Kidney (tissue), 14 donors: ENCODE results near the gene P2RY2. TPM values are rescaled to one million over a fixed set of nuclear protein-coding genes. Genes with fewer than 3 reads are reported as not detected.

Source experiments
- DNase-seq, 5 donors: peaks; one replicate each; pipeline ENCODE4 v3.0.0-alpha.2; 2013 to 2020
- FAIRE-seq: peaks from 2 replicates; lab custom pipeline; 2012; peaks lifted over from hg19 to GRCh38; lab: Jason Lieb, UNC
- H3K27ac ChIP-seq, 2 donors: one replicate each; pipeline ENCODE4 v1.7.0; 2013; ENCODE audit warnings: low read depth in 2 of 2, low read length in 2 of 2, inconsistent platforms in 1 of 2
- H3K27me3 ChIP-seq: one replicate; pipeline ENCODE4 v1.7.1; 2013; ENCODE audit warnings: low read length, inconsistent platforms; ENCODE audit not compliant: control insufficient read depth, insufficient read depth
- H3K36me3 ChIP-seq, 3 donors: one replicate each; pipeline versions ENCODE4 v1.7.0 to v1.7.1; 2013; ENCODE audit warnings: low read length in 3 of 3, control low read depth in 1 of 3, inconsistent platforms in 1 of 3; ENCODE audit not compliant: insufficient read depth in 3 of 3, control insufficient read depth in 2 of 3
- H3K4me1 ChIP-seq, 3 donors: one replicate each; pipeline versions ENCODE4 v1.7.0 to v1.7.1; 2013; ENCODE audit warnings: low read length in 3 of 3, inconsistent platforms in 1 of 3, low read depth in 1 of 3; ENCODE audit not compliant: control insufficient read depth in 2 of 3, insufficient read depth in 2 of 3
- H3K4me3 ChIP-seq, 3 donors: one replicate each; pipeline versions ENCODE4 v1.7.0 to v1.8.1; 2013; ENCODE audit warnings: low read length in 3 of 3, control low read depth in 1 of 3, inconsistent platforms in 1 of 3
- H3K9ac ChIP-seq, 3 donors: one replicate each; pipeline versions ENCODE4 v1.7.0 to v1.7.1; 2013; ENCODE audit warnings: low read length in 3 of 3, control low read depth in 1 of 3, inconsistent platforms in 1 of 3
- H3K9me3 ChIP-seq, 3 donors: one replicate each; pipeline versions ENCODE4 v1.7.0 to v1.7.1; 2013; ENCODE audit warnings: low read length in 3 of 3, control low read depth in 1 of 3, inconsistent platforms in 1 of 3; ENCODE audit not compliant: control insufficient read depth in 2 of 3, insufficient read depth in 1 of 3
- intact Hi-C: fragments of 100-400 bp; cut with DNase I; formaldehyde crosslinking; loops from one replicate; pipeline ENCODE4 v1.11.1; 2022
- polyA plus RNA-seq: library from polyadenylated mRNA; stranded (reverse); fragments of 350-450 nt; fragmentation: Illumina TruSeq; extraction: RNeasy Lipid Tissue Mini Kit (QIAGEN cat#74804); gene quantifications from one replicate; pipeline ENCODE4 v1.2.3, GENCODE V29; 2014; ENCODE audit warnings: low read depth, low replicate concordance; ENCODE audit not compliant: insufficient read depth
- total RNA-seq: library from RNA; stranded (reverse); fragmentation: NEBNext Ultra II Directional; extraction: Animal tissue kit (Norgen Biotek cat#: 25700); gene quantifications from one replicate; pipeline ENCODE4 v1.2.1, GENCODE V29; 2021
- TF ChIP-seq, protein P1 (sequence below): IDR thresholded peaks from 3 replicates; pipeline ENCODE4 v1.5.1; 2012; ENCODE audit warnings: mild to moderate bottlenecking, moderate library complexity, borderline replicate concordance; ENCODE audit not compliant: insufficient read depth; ENCODE audit errors: extremely low read depth
- donor health status: control.
- donor health status: control.
- donor health status: control.
- donor health status: control.
- donor health status: control.
- donor health status: DM: yes; HTN: yes; CAD: no.
- donor health status: Normal renal cell carcinoma (clear cell type).

Gene P2RY2
- total and polyA plus RNA-seq, 2 donors from 2014 or later = 1.3 to 9.7 TPM

GRCh38 chr11:73205661-73206343, 12.3 kb upstream of the P2RY2 start:
- Histone ChIP-seq H3K9me3 (no peaks in the 10 kb centered on the region), H3K9ac (no peak overlapping the region), H3K27ac (no peak overlapping the region), H3K36me3 (no peaks in the 10 kb centered on the region), H3K4me1 (no peaks in the 10 kb centered on the region), H3K27me3 (no peaks in the 10 kb centered on the region), H3K4me3 (no peak overlapping the region)
- TF ChIP-seq, protein P1, sequence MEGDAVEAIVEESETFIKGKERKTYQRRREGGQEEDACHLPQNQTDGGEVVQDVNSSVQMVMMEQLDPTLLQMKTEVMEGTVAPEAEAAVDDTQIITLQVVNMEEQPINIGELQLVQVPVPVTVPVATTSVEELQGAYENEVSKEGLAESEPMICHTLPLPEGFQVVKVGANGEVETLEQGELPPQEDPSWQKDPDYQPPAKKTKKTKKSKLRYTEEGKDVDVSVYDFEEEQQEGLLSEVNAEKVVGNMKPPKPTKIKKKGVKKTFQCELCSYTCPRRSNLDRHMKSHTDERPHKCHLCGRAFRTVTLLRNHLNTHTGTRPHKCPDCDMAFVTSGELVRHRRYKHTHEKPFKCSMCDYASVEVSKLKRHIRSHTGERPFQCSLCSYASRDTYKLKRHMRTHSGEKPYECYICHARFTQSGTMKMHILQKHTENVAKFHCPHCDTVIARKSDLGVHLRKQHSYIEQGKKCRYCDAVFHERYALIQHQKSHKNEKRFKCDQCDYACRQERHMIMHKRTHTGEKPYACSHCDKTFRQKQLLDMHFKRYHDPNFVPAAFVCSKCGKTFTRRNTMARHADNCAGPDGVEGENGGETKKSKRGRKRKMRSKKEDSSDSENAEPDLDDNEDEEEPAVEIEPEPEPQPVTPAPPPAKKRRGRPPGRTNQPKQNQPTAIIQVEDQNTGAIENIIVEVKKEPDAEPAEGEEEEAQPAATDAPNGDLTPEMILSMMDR = no peak
- DNase-seq (no peak), FAIRE-seq (no peak)
- intact Hi-C loops = no loop called here

DNA sequence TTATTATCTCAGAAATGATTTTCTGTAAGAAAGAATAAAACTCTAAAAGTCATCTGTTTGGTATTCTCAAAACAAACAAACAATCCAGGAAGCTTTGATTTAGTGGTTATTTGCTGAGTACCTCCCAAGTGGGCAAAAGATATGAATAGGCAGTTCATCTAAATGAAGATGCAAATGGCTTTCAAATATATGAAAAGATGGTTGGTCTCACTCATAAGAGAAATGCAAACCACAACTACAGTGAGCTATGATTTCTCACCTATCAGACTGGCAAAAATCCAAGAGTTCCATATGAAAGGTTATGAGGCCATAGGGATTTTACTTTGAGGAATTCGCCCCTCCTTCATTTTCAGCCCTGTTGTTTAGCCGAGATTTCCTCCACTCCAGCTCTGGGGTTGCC, 11.3 kb upstream of the P2RY2 start:
- TF ChIP-seq, protein P1 = no peak
- H3K4me1 ChIP-seq = no peaks in the 10 kb centered on the region
- intact Hi-C loops = no loop called here
- DNase-seq (no peak), FAIRE-seq (no peak)
- no peaks in the 10 kb centered on the region for H3K27me3 ChIP-seq
- H3K27ac ChIP-seq = no peak overlapping the region
- no peaks in the 10 kb centered on the region for H3K36me3 ChIP-seq
- H3K9ac ChIP-seq = no peak overlapping the region
- no peaks in the 10 kb centered on the region for H3K9me3 ChIP-seq
- H3K4me3 ChIP-seq = no peak overlapping the region

DNA sequence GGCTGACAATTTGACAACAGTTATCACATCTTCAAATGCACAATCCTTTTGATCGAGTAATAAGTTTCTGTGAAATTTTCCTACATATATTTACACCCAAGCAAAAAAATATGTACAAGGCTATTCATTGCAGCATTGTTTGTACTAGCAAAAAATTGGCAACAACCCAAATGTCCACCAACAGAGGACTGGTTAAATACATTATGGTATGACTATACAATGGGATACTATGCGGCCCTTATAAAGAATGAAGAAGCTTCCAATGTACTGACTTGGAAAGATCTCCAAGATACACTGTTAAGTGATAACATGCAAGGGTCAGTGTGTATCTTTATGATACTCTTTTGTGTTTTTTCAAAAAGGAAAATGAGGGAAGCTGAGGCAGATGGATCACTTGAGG, 8.2 kb upstream of the P2RY2 start:
- DNase-seq (no peak), FAIRE-seq (no peak)
- intact Hi-C loops = no loop called here

More for the DNA sequence above, 8.2 kb upstream of the P2RY2 start:
- no peak overlapping the region for H3K9ac ChIP-seq
- no peaks in the 10 kb centered on the region for H3K4me1 ChIP-seq
- no peaks in the 10 kb centered on the region for H3K36me3 ChIP-seq
- TF ChIP-seq, protein P1 = no peak
- H3K4me3 ChIP-seq = no peak overlapping the region
- no peak overlapping the region for H3K27ac ChIP-seq
- no peaks in the 10 kb centered on the region for H3K9me3 ChIP-seq
- H3K27me3 ChIP-seq = no peaks in the 10 kb centered on the region
